Effector memory CD4-positive, alpha-beta T cell (primary cell): ENCODE data around the gene PCED1B.

ENCODE experiments used
- DNase-seq, 3 donors: peaks; one replicate each; pipeline ENCODE4 v3.0.0-alpha.2; 2020
- H3K27ac ChIP-seq: 2 replicates; pipeline ENCODE4 v1.7.0; 2013; ENCODE audit warnings: mild to moderate bottlenecking, low read length, moderate library complexity; ENCODE audit not compliant: insufficient read depth, poor library complexity, severe bottlenecking
- H3K27me3 ChIP-seq: replicated peaks from 2 replicates; pipeline ENCODE4 v1.7.0; 2013; ENCODE audit warnings: mild to moderate bottlenecking, low read length; ENCODE audit not compliant: insufficient read depth, control insufficient read depth, poor library complexity, severe bottlenecking
- H3K36me3 ChIP-seq: 2 replicates; pipeline ENCODE4 v1.7.0; 2013; ENCODE audit warnings: mild to moderate bottlenecking, low read length, moderate library complexity; ENCODE audit not compliant: control insufficient read depth, insufficient read depth
- H3K4me1 ChIP-seq: 2 replicates; pipeline ENCODE4 v1.7.0; 2013; ENCODE audit warnings: low read length, mild to moderate bottlenecking; ENCODE audit not compliant: control insufficient read depth, insufficient read depth, poor library complexity, severe bottlenecking
- H3K4me3 ChIP-seq: 2 replicates; pipeline ENCODE4 v1.7.0; 2013; ENCODE audit warnings: low read length, low read depth, mild to moderate bottlenecking; ENCODE audit not compliant: insufficient read depth, poor library complexity, severe bottlenecking
- H3K9me3 ChIP-seq: 2 replicates; pipeline ENCODE4 v1.7.0; 2013; ENCODE audit warnings: mild to moderate bottlenecking, low read length, moderate library complexity; ENCODE audit not compliant: control insufficient read depth

Gene PCED1B

GRCh38 chr12:47087088-47087688, 7.8 kb downstream of the PCED1B start:
- no peak for DNase-seq
- Histone ChIP-seq H3K27ac (no peak overlapping the region), H3K4me3 (no peak overlapping the region), H3K4me1 (peaks cover 27% of the 10 kb centered on the region), H3K36me3 (no peaks in the 10 kb centered on the region), H3K27me3 (no peaks in the 10 kb centered on the region), H3K9me3 (no peaks in the 10 kb centered on the region)

- Histone ChIP-seq H3K27me3 (no peaks in the 10 kb centered on the region), H3K27ac (no peak overlapping the region), H3K4me1 (peaks cover 21% of the 10 kb centered on the region), H3K9me3 (no peaks in the 10 kb centered on the region), H3K36me3 (no peaks in the 10 kb centered on the region), H3K4me3 (no peak overlapping the region)
- no peak for DNase-seq
These were observed 8.9 kb downstream of the PCED1B start for GRCh38 chr12:47088021-47088944.

- H3K4me1 ChIP-seq: peaks cover 1% of the 10 kb centered on the region
- H3K4me3 ChIP-seq: no peak overlapping the region
- DNase-seq: no peak
- no peaks in the 10 kb centered on the region for H3K27me3 ChIP-seq
- H3K9me3 ChIP-seq: no peaks in the 10 kb centered on the region
- H3K27ac ChIP-seq: no peak overlapping the region
- H3K36me3 ChIP-seq: no peaks in the 10 kb centered on the region
These were observed 11.6 kb downstream of the PCED1B start for GRCh38 chr12:47091009-47091408.

GRCh38 chr12:47094804-47095203, 15.4 kb downstream of the PCED1B start:
- Histone ChIP-seq H3K27ac (no peak overlapping the region), H3K9me3 (no peaks in the 10 kb centered on the region), H3K36me3 (no peaks in the 10 kb centered on the region), H3K27me3 (no peaks in the 10 kb centered on the region), H3K4me3 (no peak overlapping the region), H3K4me1 (no peaks in the 10 kb centered on the region)
- no peak for DNase-seq

GRCh38 chr12:47095446-47096236, 16.2 kb downstream of the PCED1B start:
- no peaks in the 10 kb centered on the region for H3K27me3 ChIP-seq
- H3K27ac ChIP-seq: no peak overlapping the region
- no peak overlapping the region for H3K4me3 ChIP-seq
- no peaks in the 10 kb centered on the region for H3K4me1 ChIP-seq
- no peaks in the 10 kb centered on the region for H3K36me3 ChIP-seq
- no peak for DNase-seq
- H3K9me3 ChIP-seq: no peaks in the 10 kb centered on the region

- no peak for DNase-seq
- Histone ChIP-seq H3K27me3 (no peaks in the 10 kb centered on the region), H3K27ac (no peak overlapping the region), H3K36me3 (no peaks in the 10 kb centered on the region), H3K9me3 (no peaks in the 10 kb centered on the region), H3K4me3 (no peak overlapping the region), H3K4me1 (no peaks in the 10 kb centered on the region)
These were observed 18.0 kb downstream of the PCED1B start for GRCh38 chr12:47097276-47097896.

GRCh38 chr12:47098099-47098498, 18.7 kb downstream of the PCED1B start:
- no peaks in the 10 kb centered on the region for H3K4me1 ChIP-seq
- H3K36me3 ChIP-seq: no peaks in the 10 kb centered on the region
- H3K27ac ChIP-seq: no peak overlapping the region
- H3K9me3 ChIP-seq: no peaks in the 10 kb centered on the region
- H3K4me3 ChIP-seq: no peak overlapping the region
- no peaks in the 10 kb centered on the region for H3K27me3 ChIP-seq
- DNase-seq: no peak

- no peaks in the 10 kb centered on the region for H3K27me3 ChIP-seq
- no peaks in the 10 kb centered on the region for H3K4me1 ChIP-seq
- no peak for DNase-seq
- H3K36me3 ChIP-seq: no peaks in the 10 kb centered on the region
- H3K27ac ChIP-seq: no peak overlapping the region
- H3K9me3 ChIP-seq: no peaks in the 10 kb centered on the region
- H3K4me3 ChIP-seq: no peak overlapping the region
These were observed 20.2 kb downstream of the PCED1B start for GRCh38 chr12:47099610-47100009.

- Histone ChIP-seq H3K4me3 (no peak overlapping the region), H3K4me1 (no peaks in the 10 kb centered on the region), H3K27ac (no peak overlapping the region), H3K27me3 (no peaks in the 10 kb centered on the region), H3K36me3 (no peaks in the 10 kb centered on the region), H3K9me3 (no peaks in the 10 kb centered on the region)
- DNase-seq: no peak
These were observed 20.7 kb downstream of the PCED1B start for GRCh38 chr12:47100160-47100559.
